Neural cell (in vitro differentiated cells): ENCODE data around the gene DLG5. TPM values are rescaled to one million over a fixed set of nuclear protein-coding genes. Genes with fewer than 3 reads are reported as not detected.

Experiments used
- H2AFZ ChIP-seq: fragments of 200-600, 300-800 bp; sonication (generic), shearing (Covaris generic); 2 replicates; pipeline ENCODE4 v1.6.0; 2014; ENCODE audit warnings: low read depth, mild to moderate bottlenecking, antibody characterized with exemption, low read length, moderate library complexity
- H3F3A ChIP-seq: fragments of 200-600 bp; shearing (Covaris generic); 2 replicates; pipeline ENCODE4 v1.6.1; 2016; ENCODE audit warnings: mild to moderate bottlenecking, moderate library complexity, mixed read lengths, antibody characterized with exemption, low read length; ENCODE audit not compliant: insufficient read depth, poor library complexity, severe bottlenecking
- H3K27ac ChIP-seq: fragments of 200-600, 300-800 bp; sonication (generic), shearing (Covaris generic); 2 replicates; pipeline ENCODE4 v1.5.1; 2014; ENCODE audit warnings: mild to moderate bottlenecking, low read length, moderate library complexity
- H3K27me3 ChIP-seq: fragments of 300-800, 200-600 bp; sonication (generic), shearing (Covaris generic); 2 replicates; pipeline ENCODE4 v1.6.0; 2014; ENCODE audit warnings: mild to moderate bottlenecking, low read depth, low read length, moderate library complexity; ENCODE audit not compliant: insufficient read depth
- H3K36me3 ChIP-seq: fragments of 300-800, 200-600 bp; sonication (generic), shearing (Covaris generic); 2 replicates; pipeline ENCODE4 v1.5.1; 2014; ENCODE audit warnings: mild to moderate bottlenecking, antibody characterized with exemption, low read length, moderate library complexity; ENCODE audit not compliant: insufficient read depth
- H3K4me2 ChIP-seq: fragments of 300-800, 200-600 bp; sonication (generic), shearing (Covaris generic); 2 replicates; pipeline ENCODE4 v1.6.0; 2014; ENCODE audit warnings: mild to moderate bottlenecking, low read length
- H3K4me3 ChIP-seq: fragments of 300-800, 200-600 bp; sonication (generic), shearing (Covaris generic); 2 replicates; pipeline ENCODE4 v1.5.1; 2014; ENCODE audit warnings: mild to moderate bottlenecking, low read length, moderate library complexity
- H3K79me2 ChIP-seq: fragments of 200-600 bp; shearing (Covaris generic); replicated peaks from 2 replicates; pipeline ENCODE4 v1.6.0; 2014; ENCODE audit warnings: mild to moderate bottlenecking, low read length, moderate library complexity; ENCODE audit not compliant: insufficient read depth
- H3K9ac ChIP-seq: fragments of 300-800, 200-600 bp; sonication (generic), shearing (Covaris generic); 2 replicates; pipeline ENCODE4 v1.6.1; 2016; ENCODE audit warnings: mild to moderate bottlenecking, low read length, mixed read lengths
- H3K9me2 ChIP-seq: fragments of 200-600 bp; shearing (Covaris generic); 2 replicates; pipeline ENCODE4 v1.6.1; 2016; ENCODE audit warnings: mild to moderate bottlenecking, low read length, mixed read lengths; ENCODE audit not compliant: insufficient read depth
- H3K9me3 ChIP-seq: fragments of 200-600, 300-800 bp; sonication (generic), shearing (Covaris generic); 2 replicates; pipeline ENCODE4 v1.6.1; 2016; ENCODE audit warnings: mild to moderate bottlenecking, mixed run types, low read length, moderate library complexity, mixed read lengths
- H4K20me1 ChIP-seq: fragments of 200-600 bp; shearing (Covaris generic); 2 replicates; pipeline ENCODE4 v1.6.1; 2016; ENCODE audit warnings: mild to moderate bottlenecking, mixed run types; ENCODE audit not compliant: insufficient read depth
- EP300 ChIP-seq: fragments of 450-650 bp; conservative IDR thresholded peaks from 2 replicates; pipeline ENCODE4 v1.6.1; 2014; ENCODE audit warnings: antibody characterized with exemption, mild to moderate bottlenecking, moderate library complexity; ENCODE audit not compliant: poor library complexity, severe bottlenecking
- EZH2 ChIP-seq: fragments of 200-600, 300-800 bp; shearing (Covaris generic), sonication (generic); IDR thresholded peaks from 2 replicates; pipeline ENCODE4 v1.6.1; 2014; ENCODE audit warnings: antibody characterized with exemption, low read length, borderline replicate concordance, mild to moderate bottlenecking; ENCODE audit not compliant: insufficient read depth, poor library complexity, severe bottlenecking
- MXI1 ChIP-seq: fragments of 450-650 bp; conservative IDR thresholded peaks from 2 replicates; pipeline ENCODE4 v1.6.1; 2014; ENCODE audit warnings: antibody characterized with exemption, mild to moderate bottlenecking; ENCODE audit not compliant: poor library complexity, severe bottlenecking
- POLR2AphosphoS5 ChIP-seq: IDR thresholded peaks from 2 replicates; pipeline ENCODE4 v1.6.1; 2012
- RAD21 ChIP-seq: fragments of 450-650 bp; conservative IDR thresholded peaks from 2 replicates; pipeline ENCODE4 v1.6.1; 2014; ENCODE audit warnings: antibody characterized with exemption, mild to moderate bottlenecking, moderate library complexity
- SMC3 ChIP-seq: fragments of 450-650 bp; conservative IDR thresholded peaks from 2 replicates; pipeline ENCODE4 v1.6.1; 2014; ENCODE audit warnings: antibody characterized with exemption, mild to moderate bottlenecking, moderate library complexity; ENCODE audit not compliant: poor library complexity
- TAF1 ChIP-seq: IDR thresholded peaks from 2 replicates; pipeline ENCODE4 v1.6.1; 2012; ENCODE audit warnings: low read depth
- polyA plus RNA-seq: library from polyadenylated mRNA; depleted of rRNA; stranded (reverse); fragments of >200 nt; gene quantifications from 2 replicates; pipeline ENCODE4 v1.2.3, GENCODE V29; 2014
- TF ChIP-seq, protein P1 (sequence below): IDR thresholded peaks from 2 replicates; pipeline ENCODE4 v1.6.1; 2012; ENCODE audit warnings: borderline replicate concordance
- TF ChIP-seq, protein P2 (sequence below): fragments of 450-650 bp; IDR thresholded peaks from 2 replicates; pipeline ENCODE4 v1.5.1; 2014; ENCODE audit warnings: antibody characterized with exemption, mild to moderate bottlenecking, moderate library complexity; ENCODE audit not compliant: poor library complexity, severe bottlenecking

Gene DLG5
- polyA plus RNA-seq, 1 donor from 2014 or later, result 72.9 TPM

DNA sequence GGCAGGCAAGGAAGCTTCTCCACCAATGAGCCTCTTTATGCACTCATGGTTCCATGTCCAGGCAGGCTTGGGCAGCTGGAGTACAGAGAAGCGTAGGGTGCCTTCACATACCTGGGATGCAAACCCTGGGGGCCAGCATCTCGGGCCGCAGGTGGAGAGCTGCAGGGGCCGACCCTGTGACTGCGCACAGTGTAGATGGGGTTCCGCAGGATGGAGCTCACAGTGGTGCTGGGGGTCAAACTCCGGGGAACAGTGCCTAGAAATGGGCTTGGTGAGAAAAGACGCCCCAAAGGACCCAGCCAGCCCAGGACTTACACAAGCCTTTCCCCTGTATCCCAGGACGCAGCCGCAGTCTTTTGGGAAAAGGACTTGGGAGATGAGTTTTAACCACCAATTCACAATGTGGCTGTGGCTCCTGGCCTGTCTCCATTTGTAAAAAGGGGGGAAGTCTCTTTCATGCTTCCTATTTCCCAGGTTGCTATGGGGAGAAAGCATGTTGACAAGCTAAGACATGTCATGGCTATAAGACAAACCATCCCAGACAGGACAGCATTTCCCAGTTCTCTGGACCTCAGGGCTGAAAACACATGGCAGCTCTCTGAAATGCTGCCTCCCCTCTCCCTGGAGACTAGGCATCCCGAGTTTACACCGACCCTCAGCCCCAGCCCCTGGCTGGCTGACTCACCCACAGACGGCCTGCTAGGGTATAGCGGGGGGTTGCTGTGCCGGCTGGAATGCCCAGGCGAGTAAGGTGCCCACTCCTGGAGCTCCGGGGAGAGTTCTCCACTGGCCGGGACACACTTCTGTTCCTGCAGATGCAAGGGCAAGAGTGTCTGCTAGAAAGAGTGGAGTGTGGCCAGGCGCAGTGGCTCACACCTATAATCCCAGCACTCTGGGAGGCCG, 107.1 kb downstream of the DLG5 start:
- H4K20me1 ChIP-seq, result no peaks in the 10 kb centered on the region
- no peak overlapping the region for H3K9ac ChIP-seq
- H3K36me3 ChIP-seq, result peaks cover 10% of the 10 kb centered on the region
- no peaks in the 10 kb centered on the region for H3K27me3 ChIP-seq
- H3K27ac ChIP-seq, result no peak overlapping the region
- TF ChIP-seq MXI1 (no peak), RAD21 (no peak), EZH2 (no peak)
- TF ChIP-seq, protein P1, sequence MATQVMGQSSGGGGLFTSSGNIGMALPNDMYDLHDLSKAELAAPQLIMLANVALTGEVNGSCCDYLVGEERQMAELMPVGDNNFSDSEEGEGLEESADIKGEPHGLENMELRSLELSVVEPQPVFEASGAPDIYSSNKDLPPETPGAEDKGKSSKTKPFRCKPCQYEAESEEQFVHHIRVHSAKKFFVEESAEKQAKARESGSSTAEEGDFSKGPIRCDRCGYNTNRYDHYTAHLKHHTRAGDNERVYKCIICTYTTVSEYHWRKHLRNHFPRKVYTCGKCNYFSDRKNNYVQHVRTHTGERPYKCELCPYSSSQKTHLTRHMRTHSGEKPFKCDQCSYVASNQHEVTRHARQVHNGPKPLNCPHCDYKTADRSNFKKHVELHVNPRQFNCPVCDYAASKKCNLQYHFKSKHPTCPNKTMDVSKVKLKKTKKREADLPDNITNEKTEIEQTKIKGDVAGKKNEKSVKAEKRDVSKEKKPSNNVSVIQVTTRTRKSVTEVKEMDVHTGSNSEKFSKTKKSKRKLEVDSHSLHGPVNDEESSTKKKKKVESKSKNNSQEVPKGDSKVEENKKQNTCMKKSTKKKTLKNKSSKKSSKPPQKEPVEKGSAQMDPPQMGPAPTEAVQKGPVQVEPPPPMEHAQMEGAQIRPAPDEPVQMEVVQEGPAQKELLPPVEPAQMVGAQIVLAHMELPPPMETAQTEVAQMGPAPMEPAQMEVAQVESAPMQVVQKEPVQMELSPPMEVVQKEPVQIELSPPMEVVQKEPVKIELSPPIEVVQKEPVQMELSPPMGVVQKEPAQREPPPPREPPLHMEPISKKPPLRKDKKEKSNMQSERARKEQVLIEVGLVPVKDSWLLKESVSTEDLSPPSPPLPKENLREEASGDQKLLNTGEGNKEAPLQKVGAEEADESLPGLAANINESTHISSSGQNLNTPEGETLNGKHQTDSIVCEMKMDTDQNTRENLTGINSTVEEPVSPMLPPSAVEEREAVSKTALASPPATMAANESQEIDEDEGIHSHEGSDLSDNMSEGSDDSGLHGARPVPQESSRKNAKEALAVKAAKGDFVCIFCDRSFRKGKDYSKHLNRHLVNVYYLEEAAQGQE, result no peak
- no peak overlapping the region for H3K4me2 ChIP-seq
- no peaks in the 10 kb centered on the region for H3F3A ChIP-seq
- H2AFZ ChIP-seq, result no peak overlapping the region
- no peaks in the 10 kb centered on the region for H3K9me2 ChIP-seq
- no peak overlapping the region for H3K4me3 ChIP-seq
- H3K79me2 ChIP-seq, result no peaks in the 10 kb centered on the region
- H3K9me3 ChIP-seq, result no peaks in the 10 kb centered on the region

DNA sequence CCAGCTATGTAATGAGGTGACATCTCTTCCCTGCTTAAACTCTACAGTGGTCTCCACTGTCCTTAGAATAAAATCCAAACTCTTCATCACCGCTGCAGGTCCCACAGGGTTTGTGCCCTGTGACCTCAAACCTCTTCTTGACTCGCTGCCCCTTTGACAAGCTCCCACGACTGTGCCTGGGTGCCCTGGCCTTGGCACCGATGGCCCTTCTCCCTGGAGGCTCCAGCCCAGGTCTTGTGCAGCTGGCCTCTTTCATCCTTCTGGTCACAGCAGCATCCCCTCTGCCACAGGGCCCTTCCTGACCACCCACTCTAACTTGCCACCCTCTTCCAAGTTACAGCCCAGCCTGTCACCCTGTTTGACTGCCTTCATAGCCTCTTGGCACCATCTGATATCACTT, 108.2 kb downstream of the DLG5 start:
- H3K9me3 ChIP-seq, result no peaks in the 10 kb centered on the region
- H3K36me3 ChIP-seq, result peaks cover 10% of the 10 kb centered on the region
- H3K9me2 ChIP-seq, result no peaks in the 10 kb centered on the region

More for the DNA sequence above, 108.2 kb downstream of the DLG5 start:
- no peaks in the 10 kb centered on the region for H4K20me1 ChIP-seq
- no peaks in the 10 kb centered on the region for H3K79me2 ChIP-seq
- no peaks in the 10 kb centered on the region for H3K27me3 ChIP-seq
- no peak overlapping the region for H3K27ac ChIP-seq
- no peak overlapping the region for H2AFZ ChIP-seq
- H3K9ac ChIP-seq, result no peak overlapping the region
- TF ChIP-seq TAF1 (no peak), MXI1 (no peak), EZH2 (no peak), SMC3 (no peak), EP300 (no peak), POLR2AphosphoS5 (no peak), RAD21 (no peak)
- TF ChIP-seq, protein P1, result no peak
- TF ChIP-seq, protein P2, sequence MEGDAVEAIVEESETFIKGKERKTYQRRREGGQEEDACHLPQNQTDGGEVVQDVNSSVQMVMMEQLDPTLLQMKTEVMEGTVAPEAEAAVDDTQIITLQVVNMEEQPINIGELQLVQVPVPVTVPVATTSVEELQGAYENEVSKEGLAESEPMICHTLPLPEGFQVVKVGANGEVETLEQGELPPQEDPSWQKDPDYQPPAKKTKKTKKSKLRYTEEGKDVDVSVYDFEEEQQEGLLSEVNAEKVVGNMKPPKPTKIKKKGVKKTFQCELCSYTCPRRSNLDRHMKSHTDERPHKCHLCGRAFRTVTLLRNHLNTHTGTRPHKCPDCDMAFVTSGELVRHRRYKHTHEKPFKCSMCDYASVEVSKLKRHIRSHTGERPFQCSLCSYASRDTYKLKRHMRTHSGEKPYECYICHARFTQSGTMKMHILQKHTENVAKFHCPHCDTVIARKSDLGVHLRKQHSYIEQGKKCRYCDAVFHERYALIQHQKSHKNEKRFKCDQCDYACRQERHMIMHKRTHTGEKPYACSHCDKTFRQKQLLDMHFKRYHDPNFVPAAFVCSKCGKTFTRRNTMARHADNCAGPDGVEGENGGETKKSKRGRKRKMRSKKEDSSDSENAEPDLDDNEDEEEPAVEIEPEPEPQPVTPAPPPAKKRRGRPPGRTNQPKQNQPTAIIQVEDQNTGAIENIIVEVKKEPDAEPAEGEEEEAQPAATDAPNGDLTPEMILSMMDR, result no peak
- H3K4me2 ChIP-seq, result no peak overlapping the region
- H3F3A ChIP-seq, result no peaks in the 10 kb centered on the region
- H3K4me3 ChIP-seq, result no peak overlapping the region
